SK-N-SH (cell line): ENCODE results near the gene PKD1. TPM values are rescaled to one million over a fixed set of nuclear protein-coding genes. Genes with fewer than 3 reads are reported as not detected.

ENCODE experiments used
- CTCF ChIA-PET: fragments of 300-600, 350-600 bp; formaldehyde crosslinking; extraction: SDS; loops from one replicate; lab custom pipeline; 2021; lab: Yijun Ruan, JAX
- POLR2A ChIA-PET: fragments of 350-600 bp; sonication (Branson Sonifier 250); formaldehyde crosslinking; extraction: SDS; loops from one replicate; lab custom pipeline; 2020; ENCODE audit warnings: antibody characterized with exemption, inconsistent platforms; lab: Yijun Ruan, JAX
- DNase-seq: peaks from one replicate; pipeline ENCODE4 v3.0.0; 2012
- H2AFZ ChIP-seq: fragments of 200-600 bp; sonication (generic); 2 replicates; pipeline ENCODE4 v1.8.1; 2016; ENCODE audit warnings: antibody characterized with exemption, mild to moderate bottlenecking, low read depth
- H3F3A ChIP-seq: fragments of 200-600 bp; sonication (generic); replicated peaks from 2 replicates; pipeline ENCODE3; 2016; ENCODE audit warnings: antibody characterized with exemption, mild to moderate bottlenecking; ENCODE audit not compliant: insufficient read depth
- H3K27ac ChIP-seq, 2 experiments: fragments of 200-500 bp in 1 of 2; fragments of 200-600 bp in 1 of 2; sonication (Bioruptor generic) in 1 of 2; sonication (generic), shearing (Covaris generic) in 1 of 2; 2 replicates each; pipeline versions ENCODE4 v1.5.1 to v1.6.1; 2014 to 2016; ENCODE audit warnings: low read depth in 2 of 2, inconsistent platforms in 1 of 2, low read length in 1 of 2, mild to moderate bottlenecking in 1 of 2, mixed read lengths in 1 of 2
- H3K27me3 ChIP-seq: fragments of 200-600 bp; sonication (generic), shearing (Covaris generic); 2 replicates; pipeline ENCODE4 v1.6.1; 2016; ENCODE audit warnings: mixed run types; ENCODE audit not compliant: insufficient read depth
- H3K36me3 ChIP-seq, 2 experiments: fragments of 200-500 bp in 1 of 2; fragments of 200-600 bp in 1 of 2; sonication (Bioruptor generic) in 1 of 2; sonication (generic) in 1 of 2; replicated peaks in 1 of 2; 2 replicates each; pipeline versions ENCODE3 to v1.5.1; 2014 to 2016; ENCODE audit warnings: low read length in 1 of 2, mild to moderate bottlenecking in 1 of 2; ENCODE audit not compliant: insufficient read depth in 2 of 2, control insufficient read depth in 1 of 2
- H3K4me1 ChIP-seq, 2 experiments: fragments of 200-500 bp in 1 of 2; fragments of 200-600 bp in 1 of 2; sonication (Bioruptor generic) in 1 of 2; sonication (generic), shearing (Covaris generic) in 1 of 2; 2 replicates each; pipeline versions ENCODE4 v1.5.1 to v1.6.1; 2014 to 2016; ENCODE audit warnings: low read depth in 1 of 2, low read length in 1 of 2, mixed run types in 1 of 2; ENCODE audit not compliant: insufficient read depth in 2 of 2, control insufficient read depth in 1 of 2
- H3K4me2 ChIP-seq: fragments of 200-600 bp; sonication (generic), shearing (Covaris generic); 2 replicates; pipeline ENCODE4 v1.6.1; 2017; ENCODE audit warnings: mixed run types
- H3K4me3 ChIP-seq, 2 experiments: fragments of 200-500 bp in 1 of 2; fragments of 200-600 bp in 1 of 2; sonication (Bioruptor generic) in 1 of 2; sonication (generic), shearing (Covaris generic) in 1 of 2; 2 replicates each; pipeline versions ENCODE4 v1.5.1 to v1.8.1; 2014 to 2016; ENCODE audit warnings: low read depth in 2 of 2, inconsistent platforms in 1 of 2, low read length in 1 of 2, mild to moderate bottlenecking in 1 of 2, mixed read lengths in 1 of 2, moderate library complexity in 1 of 2
- H3K79me2 ChIP-seq: fragments of 200-600 bp; sonication (generic); 2 replicates; pipeline ENCODE4 v1.8.1; 2017; ENCODE audit warnings: mild to moderate bottlenecking; ENCODE audit not compliant: insufficient read depth
- H3K9ac ChIP-seq: fragments of 200-600 bp; sonication (generic); 2 replicates; pipeline ENCODE4 v1.6.1; 2017; ENCODE audit warnings: mixed run types
- H3K9me2 ChIP-seq: fragments of 200-600 bp; sonication (generic); 2 replicates; pipeline ENCODE4 v1.6.1; 2017; ENCODE audit warnings: mixed run types
- H3K9me3 ChIP-seq: fragments of 200-600 bp; sonication (generic); 2 replicates; pipeline ENCODE4 v1.6.1; 2017; ENCODE audit warnings: mixed run types, mild to moderate bottlenecking, moderate library complexity
- H4K20me1 ChIP-seq: fragments of 200-600 bp; sonication (generic); 2 replicates; pipeline ENCODE4 v1.6.1; 2017; ENCODE audit warnings: mild to moderate bottlenecking, mixed run types; ENCODE audit not compliant: insufficient read depth
- CHD2 ChIP-seq: fragments of 150-350 bp; IDR thresholded peaks from 2 replicates; pipeline ENCODE4 v1.6.1; 2018; ENCODE audit warnings: low read length; ENCODE audit not compliant: partially characterized antibody
- ELF1 ChIP-seq: IDR thresholded peaks from 2 replicates; pipeline ENCODE4 v1.4.0; 2012
- GABPA ChIP-seq: IDR thresholded peaks from 2 replicates; pipeline ENCODE4 v1.4.0; 2012; ENCODE audit warnings: low read depth, mild to moderate bottlenecking
- JUND ChIP-seq: IDR thresholded peaks from 2 replicates; pipeline ENCODE4 v1.4.0; 2012
- MEF2A ChIP-seq: IDR thresholded peaks from 2 replicates; pipeline ENCODE4 v1.4.0; 2012; ENCODE audit warnings: low read depth, borderline replicate concordance
- NFIC ChIP-seq: IDR thresholded peaks from 2 replicates; pipeline ENCODE4 v1.4.0; 2012; ENCODE audit warnings: borderline replicate concordance
- NRF1 ChIP-seq: IDR thresholded peaks from 2 replicates; pipeline ENCODE4 v1.6.1; 2012; ENCODE audit warnings: low read depth, mild to moderate bottlenecking, low read length
- RAD21 ChIP-seq: IDR thresholded peaks from 2 replicates; pipeline ENCODE4 v1.6.1; 2012; ENCODE audit warnings: mild to moderate bottlenecking, low read length
- RFX5 ChIP-seq: IDR thresholded peaks from 2 replicates; pipeline ENCODE4 v1.6.1; 2012; ENCODE audit warnings: mild to moderate bottlenecking, improper control_type of control experiment, low read length
- RXRA ChIP-seq: IDR thresholded peaks from 2 replicates; pipeline ENCODE4 v1.4.0; 2012; ENCODE audit warnings: low read depth, mild to moderate bottlenecking, borderline replicate concordance
- TAF1 ChIP-seq: IDR thresholded peaks from 2 replicates; pipeline ENCODE4 v1.6.1; 2012; ENCODE audit warnings: low read depth, mild to moderate bottlenecking, low read length, moderate library complexity, borderline replicate concordance
- TEAD4 ChIP-seq: IDR thresholded peaks from 2 replicates; pipeline ENCODE4 v1.4.0; 2012; ENCODE audit warnings: mild to moderate bottlenecking, borderline replicate concordance; ENCODE audit not compliant: insufficient read depth
- WGBS: methylation state at CpG from one replicate; pipeline ENCODE4 v1.1.6; 2017; ENCODE audit warnings: low lambda C conversion rate; 5-methylcytosine and 5-hydroxymethylcytosine counted together
- polyA plus RNA-seq, 3 experiments: library from polyadenylated mRNA; depleted of rRNA; stranded (reverse); fragments of >200 nt; gene quantifications; 2 replicates each; pipeline ENCODE4 v1.2.3, GENCODE V29; 2012
- TF ChIP-seq, protein P1 (sequence below): fragments of 200-600 bp; sonication (generic); IDR thresholded peaks from 2 replicates; pipeline ENCODE4 v1.6.1; 2017; ENCODE audit warnings: antibody characterized with exemption, mild to moderate bottlenecking, moderate library complexity
- TF ChIP-seq, protein P2 (sequence below): IDR thresholded peaks from 2 replicates; pipeline ENCODE4 v1.4.0; 2012; ENCODE audit warnings: low read depth, borderline replicate concordance
- TF ChIP-seq, protein P3 (sequence below): IDR thresholded peaks from 2 replicates; pipeline ENCODE4 v1.6.1; 2012; ENCODE audit warnings: mild to moderate bottlenecking, low read depth, low read length, moderate library complexity
- TF ChIP-seq, protein P4 (sequence below): IDR thresholded peaks from 2 replicates; pipeline ENCODE4 v1.4.0; 2012; ENCODE audit warnings: low read depth, borderline replicate concordance

PKD1 gene
- polyA plus RNA-seq, 1 of the 3 experiments (the other 2 are of a cell fraction), result 47.4 TPM

DNA sequence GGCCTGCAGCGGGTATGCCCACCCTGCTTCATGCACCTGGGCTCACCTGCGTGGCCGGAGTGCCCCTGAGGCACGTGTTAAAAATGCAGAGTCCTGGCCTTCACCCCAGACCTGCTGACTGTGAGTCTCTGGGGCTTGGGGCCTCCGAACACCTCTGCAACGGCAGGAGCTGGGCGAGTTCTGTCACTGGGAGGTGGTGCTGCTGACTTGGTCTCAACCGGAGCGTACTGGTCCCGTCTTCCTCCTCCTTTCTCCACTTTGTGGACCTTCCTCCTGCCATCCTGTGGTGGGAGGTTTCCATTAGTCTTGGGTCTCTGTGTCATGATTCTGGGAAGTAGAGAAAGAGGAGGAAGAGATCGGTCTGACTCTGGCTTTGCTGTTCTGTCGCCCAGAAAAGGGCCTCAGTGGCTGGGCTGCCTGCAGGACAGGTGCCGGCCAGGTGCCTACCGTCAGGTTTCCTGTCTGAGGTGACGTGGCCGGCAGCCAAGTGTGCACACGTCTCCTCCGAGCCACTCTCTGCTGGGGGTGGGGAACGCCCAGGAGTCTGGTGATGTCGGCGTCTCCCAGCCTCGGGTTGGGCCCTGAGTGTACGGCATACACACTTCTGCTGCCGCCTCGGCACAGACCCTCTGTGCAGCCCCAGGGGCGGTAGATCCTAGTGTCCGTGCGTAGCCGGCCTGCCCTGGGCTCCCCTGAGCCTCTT lies 81.0 kb downstream of the PKD1 start:
- no peaks in the 10 kb centered on the region for H3K9me2 ChIP-seq
- peaks cover 22% of the 10 kb centered on the region for H3K79me2 ChIP-seq
- no peaks in the 10 kb centered on the region for H4K20me1 ChIP-seq
- no peaks in the 10 kb centered on the region for H3K4me1 ChIP-seq
- H2AFZ ChIP-seq, result no peak overlapping the region
- H3K36me3 ChIP-seq, result peaks cover 17 to 52% of the 10 kb centered on the region in 2 experiments
- no peaks in the 10 kb centered on the region for H3K27me3 ChIP-seq
- ChIA-PET POLR2A (interaction anchor here (0.7 kb wide), 1 partner anchor 8 kb away, joined by 3 read pairs; no protein-coding TSS in a partner anchor), CTCF (interaction anchor here (0.6 kb wide), 1 partner anchor 22 kb away, joined by 3 read pairs; no protein-coding TSS in a partner anchor)
- 92% methylated on average over 13 of the region's 29 CpGs for WGBS
- no peak overlapping the region for H3K4me3 ChIP-seq
- H3K4me2 ChIP-seq, result no peak overlapping the region
- H3F3A ChIP-seq, result no peaks in the 10 kb centered on the region
- no peak for DNase-seq
- H3K9ac ChIP-seq, result no peak overlapping the region
- H3K9me3 ChIP-seq, result no peaks in the 10 kb centered on the region
- H3K27ac ChIP-seq, result no peak overlapping the region
- no peak for TF ChIP-seq NRF1
- TF ChIP-seq, protein P1, sequence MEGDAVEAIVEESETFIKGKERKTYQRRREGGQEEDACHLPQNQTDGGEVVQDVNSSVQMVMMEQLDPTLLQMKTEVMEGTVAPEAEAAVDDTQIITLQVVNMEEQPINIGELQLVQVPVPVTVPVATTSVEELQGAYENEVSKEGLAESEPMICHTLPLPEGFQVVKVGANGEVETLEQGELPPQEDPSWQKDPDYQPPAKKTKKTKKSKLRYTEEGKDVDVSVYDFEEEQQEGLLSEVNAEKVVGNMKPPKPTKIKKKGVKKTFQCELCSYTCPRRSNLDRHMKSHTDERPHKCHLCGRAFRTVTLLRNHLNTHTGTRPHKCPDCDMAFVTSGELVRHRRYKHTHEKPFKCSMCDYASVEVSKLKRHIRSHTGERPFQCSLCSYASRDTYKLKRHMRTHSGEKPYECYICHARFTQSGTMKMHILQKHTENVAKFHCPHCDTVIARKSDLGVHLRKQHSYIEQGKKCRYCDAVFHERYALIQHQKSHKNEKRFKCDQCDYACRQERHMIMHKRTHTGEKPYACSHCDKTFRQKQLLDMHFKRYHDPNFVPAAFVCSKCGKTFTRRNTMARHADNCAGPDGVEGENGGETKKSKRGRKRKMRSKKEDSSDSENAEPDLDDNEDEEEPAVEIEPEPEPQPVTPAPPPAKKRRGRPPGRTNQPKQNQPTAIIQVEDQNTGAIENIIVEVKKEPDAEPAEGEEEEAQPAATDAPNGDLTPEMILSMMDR, result no peak
- TF ChIP-seq TEAD4, result no peak

DNA sequence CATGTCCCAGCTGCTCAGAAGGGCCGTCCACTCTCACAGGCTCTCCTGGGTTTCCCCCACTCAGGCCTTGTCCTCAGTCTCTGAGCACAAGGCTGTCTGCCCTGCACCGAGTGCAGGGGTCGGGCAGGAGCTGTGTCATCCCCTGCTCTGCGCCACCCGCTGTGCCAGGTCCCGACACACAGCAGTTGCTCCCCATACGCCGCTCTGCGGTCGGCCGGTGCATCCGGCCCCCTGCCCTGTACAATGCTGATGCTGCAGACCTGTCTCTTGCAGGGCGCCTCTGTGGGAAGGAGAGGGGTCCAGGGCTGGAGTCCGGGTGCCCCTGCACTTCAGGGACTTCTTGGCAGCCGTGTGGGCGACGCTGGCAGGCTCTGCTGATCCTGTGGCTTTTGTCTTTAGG lies 81.8 kb downstream of the PKD1 start:
- no peaks in the 10 kb centered on the region for H3K9me3 ChIP-seq
- POLR2A ChIA-PET, result no interaction called here
- CTCF ChIA-PET, result no interaction called here
- 93% methylated on average over 13 of the region's 17 CpGs for WGBS
- no peaks in the 10 kb centered on the region for H4K20me1 ChIP-seq
- peaks cover 17 to 52% of the 10 kb centered on the region in 2 experiments for H3K36me3 ChIP-seq
- no peak overlapping the region for H3K4me3 ChIP-seq
- no peak overlapping the region for H3K27ac ChIP-seq
- H3K9me2 ChIP-seq, result no peaks in the 10 kb centered on the region
- H3K4me2 ChIP-seq, result no peak overlapping the region
- H3K9ac ChIP-seq, result no peak overlapping the region
- no peaks in the 10 kb centered on the region for H3F3A ChIP-seq
- DNase-seq, result no peak
- H3K79me2 ChIP-seq, result peaks cover 30% of the 10 kb centered on the region
- peaks cover 0 to 3% of the 10 kb centered on the region in 2 experiments; a peak in 2 of 4 replicates for H3K4me1 ChIP-seq
- no peaks in the 10 kb centered on the region for H3K27me3 ChIP-seq
- H2AFZ ChIP-seq, result no peak overlapping the region
- TF ChIP-seq NFIC, result no peak
- TF ChIP-seq, protein P2, sequence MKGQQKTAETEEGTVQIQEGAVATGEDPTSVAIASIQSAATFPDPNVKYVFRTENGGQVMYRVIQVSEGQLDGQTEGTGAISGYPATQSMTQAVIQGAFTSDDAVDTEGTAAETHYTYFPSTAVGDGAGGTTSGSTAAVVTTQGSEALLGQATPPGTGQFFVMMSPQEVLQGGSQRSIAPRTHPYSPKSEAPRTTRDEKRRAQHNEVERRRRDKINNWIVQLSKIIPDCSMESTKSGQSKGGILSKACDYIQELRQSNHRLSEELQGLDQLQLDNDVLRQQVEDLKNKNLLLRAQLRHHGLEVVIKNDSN, result no peak
- TF ChIP-seq, protein P3, sequence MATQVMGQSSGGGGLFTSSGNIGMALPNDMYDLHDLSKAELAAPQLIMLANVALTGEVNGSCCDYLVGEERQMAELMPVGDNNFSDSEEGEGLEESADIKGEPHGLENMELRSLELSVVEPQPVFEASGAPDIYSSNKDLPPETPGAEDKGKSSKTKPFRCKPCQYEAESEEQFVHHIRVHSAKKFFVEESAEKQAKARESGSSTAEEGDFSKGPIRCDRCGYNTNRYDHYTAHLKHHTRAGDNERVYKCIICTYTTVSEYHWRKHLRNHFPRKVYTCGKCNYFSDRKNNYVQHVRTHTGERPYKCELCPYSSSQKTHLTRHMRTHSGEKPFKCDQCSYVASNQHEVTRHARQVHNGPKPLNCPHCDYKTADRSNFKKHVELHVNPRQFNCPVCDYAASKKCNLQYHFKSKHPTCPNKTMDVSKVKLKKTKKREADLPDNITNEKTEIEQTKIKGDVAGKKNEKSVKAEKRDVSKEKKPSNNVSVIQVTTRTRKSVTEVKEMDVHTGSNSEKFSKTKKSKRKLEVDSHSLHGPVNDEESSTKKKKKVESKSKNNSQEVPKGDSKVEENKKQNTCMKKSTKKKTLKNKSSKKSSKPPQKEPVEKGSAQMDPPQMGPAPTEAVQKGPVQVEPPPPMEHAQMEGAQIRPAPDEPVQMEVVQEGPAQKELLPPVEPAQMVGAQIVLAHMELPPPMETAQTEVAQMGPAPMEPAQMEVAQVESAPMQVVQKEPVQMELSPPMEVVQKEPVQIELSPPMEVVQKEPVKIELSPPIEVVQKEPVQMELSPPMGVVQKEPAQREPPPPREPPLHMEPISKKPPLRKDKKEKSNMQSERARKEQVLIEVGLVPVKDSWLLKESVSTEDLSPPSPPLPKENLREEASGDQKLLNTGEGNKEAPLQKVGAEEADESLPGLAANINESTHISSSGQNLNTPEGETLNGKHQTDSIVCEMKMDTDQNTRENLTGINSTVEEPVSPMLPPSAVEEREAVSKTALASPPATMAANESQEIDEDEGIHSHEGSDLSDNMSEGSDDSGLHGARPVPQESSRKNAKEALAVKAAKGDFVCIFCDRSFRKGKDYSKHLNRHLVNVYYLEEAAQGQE, result no peak
- no peak for TF ChIP-seq CHD2
- TF ChIP-seq, protein P1, result no peak
- TF ChIP-seq RAD21, result no peak
- TF ChIP-seq ELF1, result no peak
- no peak for TF ChIP-seq MEF2A
- TF ChIP-seq TAF1, result no peak
- TF ChIP-seq RXRA, result no peak
- TF ChIP-seq, protein P4, sequence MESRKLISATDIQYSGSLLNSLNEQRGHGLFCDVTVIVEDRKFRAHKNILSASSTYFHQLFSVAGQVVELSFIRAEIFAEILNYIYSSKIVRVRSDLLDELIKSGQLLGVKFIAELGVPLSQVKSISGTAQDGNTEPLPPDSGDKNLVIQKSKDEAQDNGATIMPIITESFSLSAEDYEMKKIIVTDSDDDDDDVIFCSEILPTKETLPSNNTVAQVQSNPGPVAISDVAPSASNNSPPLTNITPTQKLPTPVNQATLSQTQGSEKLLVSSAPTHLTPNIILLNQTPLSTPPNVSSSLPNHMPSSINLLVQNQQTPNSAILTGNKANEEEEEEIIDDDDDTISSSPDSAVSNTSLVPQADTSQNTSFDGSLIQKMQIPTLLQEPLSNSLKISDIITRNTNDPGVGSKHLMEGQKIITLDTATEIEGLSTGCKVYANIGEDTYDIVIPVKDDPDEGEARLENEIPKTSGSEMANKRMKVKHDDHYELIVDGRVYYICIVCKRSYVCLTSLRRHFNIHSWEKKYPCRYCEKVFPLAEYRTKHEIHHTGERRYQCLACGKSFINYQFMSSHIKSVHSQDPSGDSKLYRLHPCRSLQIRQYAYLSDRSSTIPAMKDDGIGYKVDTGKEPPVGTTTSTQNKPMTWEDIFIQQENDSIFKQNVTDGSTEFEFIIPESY, result no peak
- no peak for TF ChIP-seq RFX5
- no peak for TF ChIP-seq GABPA
- no peak for TF ChIP-seq JUND
